ENCODE measurements around the gene LMAN2L.

DNA sequence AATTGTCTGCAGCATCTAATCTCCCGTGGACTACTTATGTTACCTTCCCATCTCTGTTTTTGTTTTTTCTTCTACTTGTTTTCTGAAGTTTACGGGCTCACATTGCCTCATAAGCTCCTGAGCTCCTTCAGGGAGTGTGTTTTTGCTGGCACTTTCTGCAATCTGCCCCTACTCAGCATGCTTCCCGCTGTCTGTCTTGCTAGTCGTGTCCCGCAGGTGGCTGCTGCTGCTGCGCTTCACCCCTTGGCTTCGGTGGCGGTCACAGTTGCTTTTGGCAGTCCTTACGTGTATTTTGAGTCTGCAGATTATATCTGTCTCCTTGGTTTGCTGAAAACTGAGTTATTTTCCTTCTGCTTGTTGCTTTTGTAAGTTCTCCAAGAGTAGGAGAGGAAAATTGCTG is 60.0 kb downstream of the LMAN2L start:
- no peak for TF ChIP-seq EZH2 (IDR thresholded peaks at IDR 0.05; ENCODE audit: borderline replicate concordance, low read length)
- TF ChIP-seq, protein P1, sequence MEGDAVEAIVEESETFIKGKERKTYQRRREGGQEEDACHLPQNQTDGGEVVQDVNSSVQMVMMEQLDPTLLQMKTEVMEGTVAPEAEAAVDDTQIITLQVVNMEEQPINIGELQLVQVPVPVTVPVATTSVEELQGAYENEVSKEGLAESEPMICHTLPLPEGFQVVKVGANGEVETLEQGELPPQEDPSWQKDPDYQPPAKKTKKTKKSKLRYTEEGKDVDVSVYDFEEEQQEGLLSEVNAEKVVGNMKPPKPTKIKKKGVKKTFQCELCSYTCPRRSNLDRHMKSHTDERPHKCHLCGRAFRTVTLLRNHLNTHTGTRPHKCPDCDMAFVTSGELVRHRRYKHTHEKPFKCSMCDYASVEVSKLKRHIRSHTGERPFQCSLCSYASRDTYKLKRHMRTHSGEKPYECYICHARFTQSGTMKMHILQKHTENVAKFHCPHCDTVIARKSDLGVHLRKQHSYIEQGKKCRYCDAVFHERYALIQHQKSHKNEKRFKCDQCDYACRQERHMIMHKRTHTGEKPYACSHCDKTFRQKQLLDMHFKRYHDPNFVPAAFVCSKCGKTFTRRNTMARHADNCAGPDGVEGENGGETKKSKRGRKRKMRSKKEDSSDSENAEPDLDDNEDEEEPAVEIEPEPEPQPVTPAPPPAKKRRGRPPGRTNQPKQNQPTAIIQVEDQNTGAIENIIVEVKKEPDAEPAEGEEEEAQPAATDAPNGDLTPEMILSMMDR (IDR thresholded peaks at IDR 0.05; ENCODE audit: low read length): no peak
